Activated B cell treated with CpG ODN at 0.5 μM for 24 hours (primary cell): Measurements from ENCODE around the gene TRAF3. TPM values are rescaled to one million over a fixed set of nuclear protein-coding genes. Genes with fewer than 3 reads are reported as not detected.

ENCODE experiments used
- ATAC-seq: fragments of 200-7000 bp; cut with Tn5 transposase; one replicate; pipeline ENCODE4 v1.10.0; 2021; ENCODE audit warnings: low read depth, mild to moderate bottlenecking, moderate library complexity
- CTCF ChIA-PET: fragments of 350-600 bp; sonication (Branson Sonifier 250); formaldehyde crosslinking; loops from one replicate; lab custom pipeline; 2021; ENCODE audit warnings: antibody characterized with exemption; lab: Charles Lee
- POLR2A ChIA-PET: fragments of 350-600 bp; sonication (Branson Sonifier 250); formaldehyde crosslinking; loops from one replicate; lab custom pipeline; 2021; ENCODE audit warnings: antibody characterized with exemption; lab: Charles Lee
- DNase-seq: peaks from one replicate; pipeline ENCODE4 v3.0.0; 2022
- H3K27ac Mint-ChIP-seq: one replicate; pipeline ENCODE4 v1.8.0; 2020; ENCODE audit warnings: mixed read lengths
- H3K27me3 Mint-ChIP-seq: one replicate; pipeline ENCODE4 v1.8.0; 2021; ENCODE audit warnings: mixed read lengths
- H3K36me3 Mint-ChIP-seq: one replicate; pipeline ENCODE4 v1.8.0; 2021; ENCODE audit warnings: low read depth, mixed read lengths
- H3K4me1 Mint-ChIP-seq: one replicate; pipeline ENCODE4 v1.8.0; 2021; ENCODE audit warnings: mixed read lengths
- H3K4me3 Mint-ChIP-seq: one replicate; pipeline ENCODE4 v1.8.0; 2020; ENCODE audit warnings: mild to moderate bottlenecking, mixed read lengths
- H3K9me3 Mint-ChIP-seq: one replicate; pipeline ENCODE4 v1.8.0; 2020; ENCODE audit warnings: mixed read lengths
- CTCF ChIP-seq: fragments of 200-600 bp; IDR thresholded peaks from one replicate; pipeline ENCODE4 v1.8.0; 2022; ENCODE audit warnings: antibody characterized with exemption, mild to moderate bottlenecking
- intact Hi-C: fragments of 100-400 bp; cut with micrococcal nuclease; formaldehyde crosslinking; loops from one replicate; pipeline ENCODE4 v1.15.1; 2024
- total RNA-seq: library from RNA; stranded (reverse); gene quantifications from 2 replicates; pipeline ENCODE4 v1.2.3, GENCODE V29; 2022

Gene TRAF3
- total RNA-seq, 1 donor from 2014 or later: 120 TPM

DNA sequence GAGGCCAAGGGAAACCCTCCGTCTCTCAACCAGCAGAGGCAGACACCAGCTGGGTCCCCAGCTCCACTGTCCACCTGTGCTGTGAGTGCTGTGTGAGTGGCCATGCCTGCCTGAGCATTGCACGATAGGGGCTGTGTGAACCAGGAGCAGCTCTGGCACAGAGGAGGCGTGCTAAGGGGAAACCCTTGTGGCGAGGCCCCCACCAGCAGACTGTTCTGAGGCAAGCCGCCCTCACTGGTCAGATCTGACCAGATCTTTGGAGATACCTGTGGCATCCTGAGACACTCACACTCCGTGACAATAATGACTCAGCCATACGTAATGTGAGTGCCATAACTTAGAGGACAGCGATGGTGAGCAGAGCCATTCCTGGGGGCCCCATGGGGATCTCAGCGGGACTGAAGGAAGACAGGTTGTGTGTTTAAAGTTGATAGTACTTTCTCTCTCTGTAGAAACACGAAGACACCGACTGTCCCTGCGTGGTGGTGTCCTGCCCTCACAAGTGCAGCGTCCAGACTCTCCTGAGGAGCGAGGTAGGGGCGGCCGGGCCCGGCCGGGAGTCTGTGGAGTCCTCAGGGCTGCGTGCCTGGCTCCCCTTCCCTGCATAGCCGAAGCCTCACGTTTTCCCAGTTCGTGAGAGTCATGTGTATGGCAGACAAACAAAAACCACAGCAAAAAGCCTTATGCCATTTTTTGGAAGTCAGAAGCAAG is 108.6 kb downstream of the TRAF3 start:
- Mint-ChIP-seq H3K36me3 (peaks cover 84% of the 10 kb centered on the region), H3K4me3 (no peak overlapping the region), H3K9me3 (no peaks in the 10 kb centered on the region), H3K4me1 (no peaks in the 10 kb centered on the region), H3K27ac (no peak overlapping the region), H3K27me3 (no peaks in the 10 kb centered on the region)
- POLR2A ChIA-PET: no interaction called here
- CTCF ChIA-PET: interaction anchor here (1.0 kb wide), 1 partner anchor 192 kb away, joined by 3 read pairs; no protein-coding TSS in a partner anchor
- ATAC-seq (no peak), DNase-seq (no peak)
- intact Hi-C loops: no loop called here
- no peak for TF ChIP-seq CTCF

DNA sequence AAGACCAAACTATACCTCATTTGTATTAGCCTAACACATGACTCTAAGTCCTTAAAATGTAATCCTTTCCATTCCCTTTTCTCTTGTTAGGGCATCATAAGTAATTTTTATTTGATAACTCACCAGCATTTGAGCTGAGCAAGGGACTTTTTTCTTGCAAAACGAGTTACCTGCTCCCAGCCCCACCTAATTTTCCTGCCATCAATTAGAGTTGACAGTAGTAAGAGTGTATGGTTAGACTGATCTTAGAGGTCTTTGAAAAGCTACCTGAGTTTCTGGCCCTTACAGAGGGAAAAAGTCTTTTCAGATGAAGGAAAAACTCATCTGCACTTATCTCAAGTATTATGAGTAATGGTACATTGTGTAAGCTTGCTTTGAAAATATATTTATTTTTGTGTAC is 111.5 kb downstream of the TRAF3 start:
- no peak overlapping the region for H3K4me3 Mint-ChIP-seq
- peaks cover 85% of the 10 kb centered on the region for H3K36me3 Mint-ChIP-seq
- DNase-seq: no peak
- POLR2A ChIA-PET: no interaction called here
- H3K27me3 Mint-ChIP-seq: no peaks in the 10 kb centered on the region
- no peak overlapping the region for H3K27ac Mint-ChIP-seq
- ATAC-seq: no peak
- H3K4me1 Mint-ChIP-seq: peaks cover 1% of the 10 kb centered on the region
- intact Hi-C loops: no loop called here
- CTCF ChIA-PET: no interaction called here
- no peak for TF ChIP-seq CTCF
- H3K9me3 Mint-ChIP-seq: no peaks in the 10 kb centered on the region

DNA sequence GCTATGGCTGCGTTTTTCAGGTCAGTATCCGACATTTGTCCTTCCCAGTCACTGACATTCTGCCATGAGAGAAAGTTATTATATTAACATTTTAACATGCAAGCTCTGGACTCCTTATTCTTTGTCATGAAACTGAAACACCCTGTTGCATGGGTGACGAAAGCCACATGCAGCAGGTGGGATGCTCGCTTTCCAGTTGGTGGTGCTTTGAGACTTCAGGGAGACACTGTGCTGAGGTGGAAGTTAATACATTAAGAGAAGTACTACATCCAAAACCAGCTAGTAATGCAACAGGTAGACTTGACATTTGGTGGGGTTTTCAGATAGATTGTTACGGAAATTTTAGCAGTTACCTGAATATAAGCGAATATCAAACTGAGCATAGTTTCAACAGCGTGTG is 112.4 kb downstream of the TRAF3 start:
- CTCF ChIA-PET: no interaction called here
- no peak for ATAC-seq

GRCh38 chr14:102891111-102891510 is 113.9 kb downstream of the TRAF3 start:
- TF ChIP-seq CTCF: no peak
- DNase-seq (no peak), ATAC-seq (no peak)
- H3K9me3 Mint-ChIP-seq: no peaks in the 10 kb centered on the region
- intact Hi-C loops: no loop called here
- H3K4me1 Mint-ChIP-seq: peaks cover 2% of the 10 kb centered on the region
- no peak overlapping the region for H3K27ac Mint-ChIP-seq
- ChIA-PET POLR2A (no interaction called here), CTCF (no interaction called here)
- H3K27me3 Mint-ChIP-seq: no peaks in the 10 kb centered on the region
- H3K4me3 Mint-ChIP-seq: no peak overlapping the region
- peaks cover 88% of the 10 kb centered on the region for H3K36me3 Mint-ChIP-seq

More for the DNA sequence above, 112.4 kb downstream of the TRAF3 start:
- DNase-seq: no peak
- TF ChIP-seq CTCF: no peak
- intact Hi-C loops: no loop called here
- Mint-ChIP-seq H3K27me3 (no peaks in the 10 kb centered on the region), H3K4me1 (peaks cover 1% of the 10 kb centered on the region), H3K36me3 (peaks cover 85% of the 10 kb centered on the region), H3K27ac (no peak overlapping the region), H3K4me3 (no peak overlapping the region), H3K9me3 (no peaks in the 10 kb centered on the region)
- POLR2A ChIA-PET: no interaction called here

DNA sequence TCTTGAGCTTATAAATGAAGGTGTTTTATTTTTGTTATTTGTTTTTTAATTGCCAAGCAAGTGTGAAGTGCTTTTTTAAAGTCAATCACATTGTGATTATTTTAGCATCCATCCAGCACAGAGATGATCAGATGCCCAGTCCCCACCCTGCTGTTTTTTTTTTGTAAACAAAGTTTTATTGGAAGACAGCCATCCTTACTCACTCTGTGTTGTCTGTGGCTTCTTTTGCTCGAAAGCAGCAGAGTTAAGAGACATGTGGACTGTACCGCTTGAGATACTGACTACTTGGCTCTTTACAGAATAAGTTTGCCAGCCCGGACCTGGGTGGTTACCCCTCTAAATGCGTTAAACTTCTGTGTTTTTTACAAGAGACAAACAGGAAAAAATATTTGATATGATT is 114.3 kb downstream of the TRAF3 start:
- POLR2A ChIA-PET: no interaction called here
- DNase-seq (no peak), ATAC-seq (no peak)
- CTCF ChIA-PET: no interaction called here
- Mint-ChIP-seq H3K4me3 (no peak overlapping the region), H3K4me1 (peaks cover 4% of the 10 kb centered on the region), H3K27me3 (no peaks in the 10 kb centered on the region), H3K27ac (no peak overlapping the region), H3K9me3 (no peaks in the 10 kb centered on the region), H3K36me3 (peaks cover 88% of the 10 kb centered on the region)
- no peak for TF ChIP-seq CTCF
- intact Hi-C loops: no loop called here
